NCI-H2196 treated with DMSO at 0.1 percent for 48 hours (cell line): ENCODE results near the gene FAM114A1.
"Not testable (repeated sequence)": the region's sequence is repeated elsewhere in the genome, so short reads cannot be mapped to it uniquely, and the experiment has no call there.

ENCODE experiments used
- DNase-seq: peaks from one replicate; lab custom pipeline; 2025; ENCODE audit not compliant: unreplicated experiment; lab: John Stamatoyannopoulos, UW

FAM114A1 gene

DNA sequence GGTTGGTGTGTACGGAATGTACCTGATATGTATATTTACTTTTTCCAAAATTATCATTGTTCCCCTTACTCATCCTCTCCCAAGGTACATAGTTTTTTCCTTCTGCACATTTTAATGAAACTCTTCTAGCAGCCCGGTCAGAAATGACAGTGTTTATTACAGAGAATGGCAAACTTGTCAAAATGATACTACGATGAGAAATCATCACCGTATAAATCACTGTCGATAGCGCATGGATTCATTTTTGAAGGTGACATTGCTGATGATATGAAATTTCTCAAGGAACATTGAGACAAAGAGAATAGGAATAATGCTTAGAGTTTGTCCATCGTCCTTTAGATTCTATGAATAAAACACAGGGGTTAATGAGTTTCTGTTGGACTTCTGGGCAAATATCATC, 30.6 kb downstream of the FAM114A1 start:
- DNase-seq: no peak

DNA sequence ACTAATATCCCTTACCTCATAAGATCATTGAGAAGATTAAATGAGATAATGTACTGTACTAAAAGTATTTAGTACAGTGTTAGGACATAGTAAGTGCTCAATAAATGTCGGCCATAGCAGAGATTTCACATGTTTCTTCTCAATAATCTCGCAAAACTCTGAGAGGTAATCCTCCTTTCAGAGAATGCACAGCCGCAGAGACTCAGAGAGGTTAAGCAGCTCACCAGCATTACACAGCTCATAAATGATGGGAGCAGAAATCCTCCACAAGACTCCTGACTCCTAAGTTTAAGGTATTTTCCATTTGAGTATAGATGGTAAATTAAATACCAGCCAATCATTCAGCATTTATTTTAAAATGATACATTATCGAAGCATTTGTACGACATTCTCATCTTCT, 34.6 kb downstream of the FAM114A1 start:
- DNase-seq: no peak

DNA sequence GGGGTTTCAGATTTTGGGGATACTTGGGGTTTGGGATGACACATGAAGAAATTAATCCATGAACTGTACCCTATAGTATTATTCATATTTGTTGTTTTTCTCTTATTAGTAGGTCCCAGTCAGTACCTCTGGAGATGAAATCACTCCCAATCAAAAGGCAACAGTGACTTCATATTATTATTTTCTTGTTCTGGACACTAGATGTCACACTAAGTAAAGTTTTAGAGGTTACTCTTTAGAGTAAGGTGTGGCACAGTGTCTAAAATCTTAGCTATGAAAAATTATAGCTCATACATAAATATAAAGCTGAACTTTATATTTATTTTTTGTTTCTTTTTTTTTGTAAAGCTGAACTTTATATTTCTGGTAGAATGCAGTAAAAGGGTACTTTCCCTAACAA, 35.1 kb downstream of the FAM114A1 start:
- DNase-seq: no peak

DNA sequence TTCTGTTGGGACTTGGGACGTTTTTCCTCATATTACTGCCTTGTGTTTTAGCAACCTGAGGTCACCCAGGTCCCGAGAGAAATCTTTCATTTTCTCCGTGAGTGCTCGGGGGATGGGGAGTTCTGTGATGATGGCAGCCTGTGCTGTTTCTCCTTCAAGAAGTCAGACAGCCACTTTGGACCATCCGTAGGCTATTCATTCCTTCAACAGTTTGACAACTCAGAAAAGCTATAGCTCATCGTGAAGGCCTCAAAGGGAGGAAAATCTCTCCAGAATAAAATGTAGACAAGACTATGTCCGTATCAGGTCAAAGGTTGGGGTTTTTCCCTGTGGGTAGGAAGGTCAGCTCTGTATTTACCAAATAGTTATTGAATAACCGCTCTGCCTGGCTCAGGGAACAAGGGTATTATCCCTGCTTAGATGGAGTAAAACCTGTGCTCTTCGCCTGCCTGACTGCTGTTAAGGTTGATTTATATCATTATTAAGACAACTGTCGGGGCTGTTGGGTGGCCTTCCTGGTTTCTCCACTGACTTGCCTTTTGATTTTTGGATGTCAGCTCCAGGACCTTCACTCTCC, 36.6 kb downstream of the FAM114A1 start:
- DNase-seq: no peak

DNA sequence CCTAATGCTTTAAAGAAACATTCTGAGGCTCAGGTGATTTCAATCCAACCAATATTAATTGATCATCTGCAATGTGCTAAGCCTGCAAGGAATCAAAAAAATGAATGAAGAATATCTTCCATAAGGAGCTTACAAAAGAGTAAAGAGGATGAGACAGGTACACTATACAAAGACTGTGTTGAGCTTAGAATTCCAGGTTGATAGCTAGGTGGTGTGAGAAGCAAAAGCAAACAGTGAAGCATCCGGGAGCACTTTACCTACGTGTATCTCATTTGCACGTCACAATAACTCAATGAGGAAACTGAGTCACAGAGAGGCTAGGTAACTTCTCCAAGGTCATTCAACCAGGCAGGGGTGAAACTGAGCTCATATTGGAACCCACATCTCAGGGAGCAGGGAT, 37.1 kb downstream of the FAM114A1 start:
- DNase-seq: no peak

DNA sequence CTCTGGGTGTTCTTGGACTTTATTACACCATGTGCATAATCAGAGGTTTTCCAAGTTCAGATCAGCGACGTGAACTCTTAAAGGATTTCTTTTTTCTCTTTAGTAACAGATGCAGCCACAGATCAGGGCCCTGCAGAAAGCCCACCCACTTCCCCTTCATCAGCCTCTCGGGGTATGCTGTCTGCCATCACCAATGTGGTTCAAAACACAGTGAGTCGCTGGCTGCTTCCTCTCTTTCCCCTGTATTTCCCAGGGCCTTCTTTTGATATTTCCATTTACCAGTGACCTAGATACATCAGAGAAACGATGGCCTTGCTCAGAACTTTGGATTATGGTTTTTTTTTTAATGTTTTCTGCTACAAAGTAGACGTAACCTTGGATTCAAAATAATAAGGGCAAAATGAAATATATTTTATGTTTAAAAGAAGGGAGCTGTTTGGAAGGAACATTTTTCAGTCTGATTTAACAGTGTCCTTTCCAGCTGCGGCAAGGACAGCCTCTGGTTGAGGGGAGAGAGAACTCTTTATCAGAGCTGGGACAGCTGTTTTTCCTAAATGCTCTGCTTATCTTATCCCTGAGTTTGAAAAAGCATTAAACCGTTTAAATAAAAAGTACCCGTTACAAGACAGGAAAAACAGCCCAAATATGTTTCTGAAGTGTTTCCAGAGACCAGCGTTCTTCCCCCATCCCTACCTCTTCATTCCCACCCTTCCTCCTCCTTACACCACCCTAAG, 38.2 kb downstream of the FAM114A1 start:
- DNase-seq: no peak

DNA sequence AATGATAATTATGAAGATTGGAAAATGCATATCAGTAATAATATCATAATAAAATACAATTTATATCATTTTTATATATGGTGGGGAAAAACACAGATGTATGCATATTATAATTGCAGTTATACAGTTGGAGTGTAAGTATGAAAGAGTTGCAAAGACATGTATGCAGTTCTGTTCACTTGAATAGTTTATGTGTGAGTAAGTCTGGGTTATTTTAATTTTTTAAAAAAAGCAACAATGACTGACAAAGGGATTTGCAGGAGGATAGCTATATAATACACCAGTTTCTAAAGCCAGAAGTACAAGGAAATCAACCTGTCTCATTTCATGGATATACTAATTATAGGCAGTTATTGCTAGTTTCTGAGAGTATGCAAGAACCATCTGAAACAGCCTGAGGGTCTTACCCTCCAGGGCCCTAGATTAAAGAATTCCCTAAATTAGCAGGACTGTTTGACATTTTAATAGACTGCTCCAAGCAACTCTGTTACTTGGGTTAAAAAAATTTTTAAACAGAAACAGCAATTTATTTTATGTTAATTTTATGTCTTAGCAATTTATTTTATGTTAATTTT, 40.2 kb downstream of the FAM114A1 start:
- no peak for DNase-seq

DNA sequence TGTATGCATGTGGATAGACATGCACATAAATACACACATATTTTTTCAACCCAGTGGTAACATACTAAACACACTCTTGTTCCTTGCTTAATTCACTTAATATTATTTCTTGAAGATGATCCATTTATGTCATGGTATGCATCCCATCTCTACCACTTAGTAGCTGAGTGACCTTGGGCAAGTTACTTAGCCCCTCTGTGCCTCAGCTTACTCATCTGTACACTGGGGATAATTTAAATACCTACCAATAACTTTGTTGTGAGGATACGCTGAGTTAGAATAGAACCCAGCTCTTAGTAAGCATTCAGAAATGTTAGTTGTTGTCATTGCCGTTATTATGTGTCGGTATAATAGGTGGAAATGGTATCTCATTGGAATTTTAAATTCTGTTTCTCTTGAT, 41.4 kb downstream of the FAM114A1 start:
- no peak for DNase-seq

DNA sequence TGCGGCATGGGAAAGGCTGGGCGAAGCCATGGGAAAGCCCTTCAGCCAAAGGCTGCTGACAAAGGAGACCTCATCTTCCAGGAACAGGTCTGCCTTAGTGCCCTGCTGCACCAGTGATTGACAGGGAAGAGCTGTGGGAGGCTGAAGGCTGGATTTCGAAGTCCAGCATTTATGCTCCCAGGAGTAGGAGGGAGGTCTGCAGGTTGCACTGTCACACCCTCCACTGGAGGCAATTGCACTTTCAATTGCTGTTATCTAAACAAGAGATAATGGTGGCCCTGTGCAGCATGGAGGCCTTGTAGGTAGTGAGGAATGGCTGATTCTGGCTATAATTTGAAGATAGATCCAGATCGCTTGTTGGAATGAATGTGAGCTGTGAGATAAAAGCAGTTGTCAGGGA, 43.7 kb downstream of the FAM114A1 start:
- no peak for DNase-seq

DNA sequence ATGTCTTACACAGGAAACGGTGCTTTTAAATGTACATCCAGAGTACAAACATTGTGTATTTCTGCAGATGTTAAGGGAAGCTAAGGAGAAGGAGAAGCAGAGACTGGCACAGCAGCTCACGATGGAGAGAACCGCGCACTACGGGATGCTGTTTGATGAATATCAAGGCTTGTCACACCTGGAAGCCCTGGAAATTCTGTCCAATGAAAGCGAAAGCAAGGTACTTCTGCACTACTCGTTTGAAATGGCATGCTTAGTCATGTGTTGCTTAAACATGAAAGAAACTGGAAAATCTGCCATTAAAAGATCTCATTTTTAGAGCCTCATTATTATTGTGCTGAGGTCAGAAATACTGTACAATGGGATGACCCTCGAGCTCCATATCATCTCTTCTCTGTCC, 47.2 kb downstream of the FAM114A1 start:
- no peak for DNase-seq

DNA sequence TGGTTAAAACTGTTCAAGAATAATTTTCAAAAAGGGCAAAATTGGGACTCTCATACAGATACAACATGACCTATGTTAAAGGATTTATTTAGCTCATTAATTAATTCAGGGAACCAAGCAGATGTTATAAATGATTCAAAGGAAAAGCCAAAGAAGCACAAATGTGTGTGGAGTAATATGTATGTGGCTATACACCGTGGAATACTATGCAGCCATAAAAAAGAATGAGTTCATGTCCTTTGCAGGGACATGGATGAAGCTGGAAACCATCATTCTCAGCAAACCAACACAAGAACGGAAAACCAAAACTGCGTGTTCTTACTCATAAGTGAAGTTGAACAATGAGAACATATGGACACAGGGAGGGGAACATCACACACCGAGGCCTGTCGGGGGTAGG, 48.7 kb downstream of the FAM114A1 start:
- DNase-seq: not testable (repeated sequence)

DNA sequence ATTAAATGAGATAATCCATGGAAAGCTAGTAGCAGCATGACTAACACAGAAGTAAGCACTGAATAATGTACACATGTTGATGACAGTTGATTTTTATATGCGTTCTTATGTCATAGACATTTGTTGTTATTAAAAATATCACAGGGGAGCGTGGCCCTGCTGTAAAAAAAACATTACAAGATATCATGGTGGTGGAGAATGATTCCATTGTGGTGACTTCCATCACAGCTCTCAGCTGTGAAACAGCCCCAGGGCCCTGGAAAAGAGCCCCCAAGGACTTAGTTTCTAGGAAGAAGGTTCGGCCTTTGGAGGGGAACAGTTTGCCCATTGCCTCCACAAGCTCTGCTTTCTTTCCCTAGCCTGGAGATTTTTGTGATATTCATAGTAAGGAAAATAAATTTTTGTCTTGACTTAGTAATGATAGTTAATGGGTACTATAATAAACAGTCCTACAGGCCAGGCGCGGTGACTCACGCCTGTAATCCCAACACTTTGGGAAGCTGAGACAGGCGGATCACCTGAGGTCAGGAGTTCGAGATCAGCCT, 49.9 kb downstream of the FAM114A1 start:
- no peak for DNase-seq

DNA sequence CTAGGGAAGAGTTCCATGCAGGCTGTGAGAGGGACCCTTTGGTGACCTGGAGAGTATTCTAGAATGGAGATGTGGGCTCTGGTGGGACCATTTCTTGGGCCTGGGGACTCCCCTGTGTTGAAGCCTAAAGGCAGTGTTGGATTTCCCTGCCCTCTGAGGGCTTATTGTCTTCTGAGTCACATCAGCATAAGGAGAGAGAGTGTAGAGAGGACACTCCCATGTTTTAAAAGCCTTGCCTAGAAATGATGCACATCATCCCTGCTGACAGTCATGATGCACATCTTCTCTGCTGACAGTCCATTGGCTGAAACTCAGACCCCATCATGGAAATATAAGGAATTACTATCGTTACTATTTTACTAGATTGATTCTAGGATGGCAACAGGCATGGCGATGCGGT, 51.9 kb downstream of the FAM114A1 start:
- DNase-seq: no peak

DNA sequence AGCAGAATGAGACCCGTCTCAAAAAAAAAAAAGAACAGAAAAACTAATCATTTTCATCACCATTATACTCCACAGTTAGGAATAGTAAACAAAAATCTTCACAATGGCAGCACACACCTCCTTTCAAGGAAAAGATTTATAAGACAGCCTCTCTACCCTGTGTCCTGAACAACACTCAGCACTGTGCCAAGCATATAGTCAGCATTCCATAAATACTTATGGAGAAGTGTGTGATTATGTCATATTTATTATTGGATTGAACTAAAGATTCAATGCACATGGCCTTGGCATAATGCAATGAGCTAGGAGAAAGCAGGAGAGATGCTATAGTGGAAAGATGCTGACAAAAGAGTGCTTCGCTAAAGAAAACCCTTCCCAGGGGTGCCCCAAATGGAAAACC, 52.6 kb downstream of the FAM114A1 start:
- no peak for DNase-seq

DNA sequence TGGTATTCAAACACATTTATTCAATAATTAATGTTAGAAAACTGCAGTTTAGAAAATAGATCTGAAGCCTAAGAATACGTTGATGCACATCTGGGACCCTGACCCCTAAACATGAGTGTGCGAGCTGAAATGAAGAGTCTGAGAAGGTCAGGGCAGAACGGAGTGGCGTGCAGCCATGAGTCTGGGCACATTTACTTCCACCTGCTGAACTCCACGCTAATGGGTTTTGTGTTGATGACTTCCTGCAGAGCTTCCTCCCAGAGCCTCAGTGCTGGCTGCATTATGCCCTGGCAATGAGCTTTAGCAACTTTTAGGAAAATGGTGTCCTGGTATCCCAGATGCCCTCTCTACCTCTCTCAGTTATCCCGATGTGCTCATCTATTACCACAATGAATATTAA, 53.1 kb downstream of the FAM114A1 start:
- no peak for DNase-seq

DNA sequence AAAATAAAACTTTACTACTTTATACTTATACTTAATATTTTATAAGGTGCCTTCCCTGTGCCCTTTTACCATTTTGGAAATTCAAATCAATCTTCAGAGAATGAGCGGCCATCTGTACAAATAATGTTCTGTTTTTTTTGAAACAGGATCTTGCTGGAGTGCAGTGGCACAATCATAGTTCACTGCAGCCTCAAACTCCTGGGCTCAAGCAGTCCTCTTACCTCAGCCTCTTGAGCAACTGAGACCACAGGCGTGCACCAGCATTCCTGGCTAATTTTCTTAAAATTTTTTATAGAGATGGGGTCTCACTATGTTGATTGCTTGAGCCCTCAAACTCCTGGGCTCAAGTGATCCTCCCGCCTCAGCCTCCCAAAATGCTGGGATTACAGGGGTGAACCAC, 53.5 kb downstream of the FAM114A1 start:
- DNase-seq: no peak

DNA sequence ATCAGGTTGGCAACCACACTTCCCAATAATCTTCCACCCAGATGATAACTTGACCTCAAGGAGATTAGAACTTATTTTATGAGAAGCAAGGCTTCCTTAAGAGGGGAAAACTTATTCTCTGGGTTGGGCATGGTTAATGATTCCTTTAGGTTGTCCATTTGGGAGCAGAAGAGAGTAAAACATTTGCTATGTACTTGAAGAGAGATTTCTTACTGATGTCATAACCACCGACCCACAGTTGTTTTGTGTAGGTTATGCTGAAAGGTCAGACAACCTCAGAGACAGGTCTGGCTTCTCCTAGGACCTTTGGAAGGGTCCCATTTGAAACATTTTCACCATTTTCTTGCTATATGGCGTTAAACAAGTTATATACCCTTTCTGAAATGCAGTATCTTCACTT, 56.1 kb downstream of the FAM114A1 start:
- DNase-seq: no peak

DNA sequence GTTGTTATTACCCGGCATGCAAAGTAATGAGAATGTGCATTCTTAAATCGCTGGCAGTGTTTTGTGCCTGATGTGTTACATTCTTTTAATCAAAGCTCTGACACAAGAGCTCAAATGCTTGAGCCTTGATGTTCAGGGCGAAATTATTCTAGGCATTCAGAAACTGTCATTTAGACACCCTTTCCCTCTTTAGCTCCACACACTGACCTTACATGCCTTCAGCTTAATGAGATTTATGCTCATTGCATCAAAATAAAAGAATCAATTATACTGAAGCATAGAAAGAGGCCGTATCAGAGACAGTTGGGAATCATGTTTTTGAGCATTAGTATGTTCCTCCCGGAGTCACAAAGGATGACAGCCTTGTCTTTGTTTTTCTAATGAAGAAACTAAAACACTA, 56.7 kb downstream of the FAM114A1 start:
- DNase-seq: no peak

DNA sequence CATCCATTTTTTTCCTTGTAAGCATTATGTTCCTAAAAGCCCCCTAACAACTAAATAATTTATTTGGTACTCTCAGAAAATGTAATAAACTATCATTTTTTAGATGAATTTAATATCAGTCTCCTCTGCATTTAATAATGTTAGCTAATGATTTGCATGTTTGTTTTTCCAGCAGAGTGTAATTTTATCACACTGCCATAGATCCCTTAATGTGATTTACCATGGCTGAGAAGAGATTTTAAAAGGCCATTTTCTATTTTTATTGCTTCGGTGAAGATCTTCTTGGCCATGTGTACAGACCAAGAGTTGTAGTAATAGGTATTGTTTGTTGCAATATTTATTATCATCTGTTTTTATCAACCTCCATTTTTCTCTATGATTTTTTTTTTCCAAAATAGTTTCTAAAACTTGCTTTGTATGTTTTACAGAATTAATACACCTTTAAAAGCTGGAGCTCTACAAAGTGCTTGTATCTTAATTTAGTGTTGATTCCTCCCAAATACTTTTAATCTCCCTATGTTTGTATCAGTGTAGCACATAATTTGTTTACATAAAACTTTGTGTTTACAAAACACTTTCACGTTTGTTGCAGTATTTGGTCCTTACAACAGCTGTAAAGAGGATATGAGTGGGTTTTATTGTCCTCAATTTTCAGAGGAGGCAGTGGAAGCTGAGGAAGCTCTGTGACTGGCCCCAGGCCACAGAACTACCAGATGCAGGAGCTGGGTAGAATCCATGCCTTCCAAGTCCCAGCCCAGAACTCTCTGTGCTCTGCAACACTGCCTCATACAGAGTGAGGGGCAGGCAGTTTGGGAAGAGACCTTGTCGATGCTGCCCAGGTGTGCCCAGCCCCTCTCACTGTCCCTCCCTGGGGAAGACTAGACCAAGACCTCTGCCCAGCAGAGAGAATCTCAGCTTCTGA, 58.1 kb downstream of the FAM114A1 start:
- DNase-seq: no peak

DNA sequence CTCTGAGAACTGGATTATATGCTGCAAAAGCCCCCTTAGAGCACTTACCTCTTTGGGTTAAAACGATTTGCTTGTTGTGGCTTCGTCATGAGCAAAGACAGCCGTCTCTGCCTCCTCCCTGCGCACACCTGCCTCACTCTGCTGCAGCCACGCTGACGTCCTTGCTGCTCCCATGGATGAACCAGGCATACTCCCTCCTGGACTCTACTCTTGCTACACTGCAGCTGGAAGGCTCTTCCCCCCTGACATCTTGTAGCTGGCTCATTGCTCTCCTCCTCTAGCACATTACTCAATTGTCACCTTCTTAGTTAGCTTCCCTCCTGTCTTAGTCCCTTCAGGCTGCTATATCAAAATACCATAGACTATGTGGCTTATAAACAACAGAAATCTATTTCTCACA, 59.3 kb downstream of the FAM114A1 start:
- no peak for DNase-seq

DNA sequence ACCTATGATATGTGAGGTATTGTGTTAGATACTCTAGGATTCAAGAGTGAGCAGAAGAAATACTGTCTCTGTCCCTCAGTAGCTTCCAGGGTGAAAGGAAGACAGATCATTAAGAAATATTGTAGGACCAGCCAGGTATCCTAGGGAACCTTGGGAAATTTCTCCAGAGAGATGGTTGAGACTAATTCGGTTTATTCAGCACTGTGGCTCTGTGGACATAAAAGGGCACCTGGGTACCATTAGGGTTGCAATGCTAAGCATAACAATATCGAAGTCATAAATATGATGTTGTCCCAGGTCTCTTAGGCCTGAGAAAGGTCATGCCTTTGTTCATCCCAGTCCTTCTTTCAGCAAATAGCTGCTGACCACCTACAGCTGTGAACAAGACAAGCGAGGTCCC, 61.0 kb downstream of the FAM114A1 start:
- no peak for DNase-seq
